ENCODE measurements around the gene VEGFA.

- TF ChIP-seq CTCF (IDR thresholded peaks at IDR 0.05; ENCODE audit: control extremely low read depth in 1 of 3, insufficient read depth in 1 of 3, low read depth in 1 of 3, low read length in 3 of 3) (no peak), TAF1 (IDR thresholded peaks at IDR 0.05; ENCODE audit: low read depth, low read length) (no peak), JUN (IDR thresholded peaks at IDR 0.05; ENCODE audit: low read depth, low read length) (no peak), GABPA (IDR thresholded peaks at IDR 0.05; ENCODE audit: borderline replicate concordance, insufficient read depth, low read length) (no peak), PHF8 (conservative IDR thresholded peaks at IDR 0.05; ENCODE audit: low read depth, low read length) (no peak), CEBPB (IDR thresholded peaks at IDR 0.05; ENCODE audit: low read depth, low read length) (no peak), CHD2 (IDR thresholded peaks at IDR 0.05; ENCODE audit: low read length) (no peak), ASH2L (IDR thresholded peaks at IDR 0.05; ENCODE audit: low read length) (no peak), EGR1 (IDR thresholded peaks at IDR 0.05; ENCODE audit: borderline replicate concordance, low read depth, low read length) (no peak), TBP (IDR thresholded peaks at IDR 0.05; ENCODE audit: low read depth, low read length) (no peak), EZH2 (IDR thresholded peaks at IDR 0.05; ENCODE audit: low read depth, low read length, severe bottlenecking) (no peak), EP300 (IDR thresholded peaks at IDR 0.05; ENCODE audit: borderline replicate concordance in 1 of 2, low read depth in 2 of 2, low read length in 2 of 2) (no peak), CBX5 (IDR thresholded peaks at IDR 0.05; ENCODE audit: low read depth, low read length) (no peak), BRCA1 (IDR thresholded peaks at IDR 0.05; ENCODE audit: low read depth, low read length) (no peak)
Observed at GRCh38 chr6:43765776-43766499, 4.1 kb upstream of the VEGFA start.
